HG03108 (cell line): ENCODE measurements around the gene ING4.

Source experiments
- ATAC-seq: cut with Tn5 transposase; IDR thresholded peaks from one replicate; pipeline ENCODE4 v1.9.1; 2021; ENCODE audit warnings: moderate library complexity; ENCODE audit not compliant: unreplicated experiment

The ING4 gene

DNA sequence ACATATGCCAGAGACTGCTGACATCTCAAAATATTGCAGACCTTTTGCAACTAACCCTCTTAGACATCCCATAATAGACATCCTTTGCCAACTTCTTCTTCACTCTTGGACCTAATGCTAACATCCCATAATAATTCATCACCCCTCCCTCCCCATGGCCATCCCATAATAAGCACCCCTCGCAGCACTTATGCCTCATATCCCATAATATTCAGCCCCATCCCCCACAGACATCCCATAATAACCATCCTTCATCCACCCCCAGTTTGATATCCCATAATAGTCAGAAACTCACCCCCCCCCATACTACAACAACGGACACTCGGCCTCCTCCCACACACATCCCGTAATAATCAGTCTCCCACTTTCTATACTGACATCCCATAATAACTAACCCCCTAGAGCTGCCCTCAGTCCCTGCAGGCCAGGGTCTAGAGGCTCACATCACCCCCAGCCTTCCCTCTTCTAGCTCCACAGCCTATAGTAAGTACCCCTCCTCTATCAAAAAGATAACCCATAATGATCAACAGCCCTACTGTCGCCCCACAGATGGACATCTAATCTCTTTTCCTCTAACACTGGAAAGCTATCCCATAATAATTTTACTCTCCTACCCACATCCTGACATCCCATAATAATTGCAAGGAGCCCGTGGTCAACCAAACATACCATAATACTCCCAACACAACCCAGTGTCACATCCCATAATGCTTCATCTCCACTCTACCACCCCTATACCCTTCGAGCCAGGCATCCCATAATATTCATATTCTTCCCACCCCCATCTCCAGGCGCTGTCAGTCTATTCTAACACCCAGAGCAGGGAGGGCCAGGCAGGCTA lies 54.9 kb downstream of the ING4 start:
- peak; percentile 35 for ATAC-seq

DNA sequence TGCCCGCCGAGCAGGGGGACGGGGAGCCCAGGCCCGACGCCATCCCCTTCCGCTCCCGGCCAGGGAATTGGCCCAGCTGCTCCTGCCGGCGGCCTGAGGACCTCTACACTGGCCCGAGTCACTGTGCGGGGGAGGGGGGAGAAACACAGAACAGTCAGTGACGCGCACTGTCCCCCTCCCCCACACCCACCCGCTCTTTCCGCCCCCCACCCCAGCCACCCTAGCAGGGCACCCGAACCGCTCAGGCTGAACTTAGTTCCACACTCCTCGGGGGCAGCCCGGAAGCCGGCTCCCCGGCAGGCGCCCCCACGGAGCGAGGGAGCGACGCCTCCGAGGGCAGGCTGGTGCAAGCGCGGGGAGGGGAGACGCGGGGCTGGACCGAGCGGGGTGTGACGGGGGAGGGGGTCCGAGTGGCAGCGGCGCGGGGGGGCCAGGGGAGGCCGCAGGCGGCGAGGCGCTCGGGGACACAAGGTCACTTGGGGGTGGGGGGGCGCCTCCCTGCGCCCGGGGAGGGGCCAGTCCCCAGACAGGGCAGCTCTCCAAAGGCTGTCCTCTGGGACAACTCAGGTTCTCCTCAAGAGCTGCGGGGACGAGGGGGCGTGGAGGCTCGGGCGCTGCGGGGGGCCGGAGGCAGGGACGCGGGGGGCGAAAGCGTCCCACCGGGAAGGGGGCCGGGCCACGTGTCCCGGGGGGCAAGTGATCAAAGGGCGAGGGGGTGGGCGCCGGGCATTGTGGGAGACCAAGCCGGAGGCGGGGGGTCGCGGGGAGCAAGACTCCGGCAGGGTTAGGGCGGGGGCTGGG lies 56.4 kb downstream of the ING4 start:
- no peak for ATAC-seq

DNA sequence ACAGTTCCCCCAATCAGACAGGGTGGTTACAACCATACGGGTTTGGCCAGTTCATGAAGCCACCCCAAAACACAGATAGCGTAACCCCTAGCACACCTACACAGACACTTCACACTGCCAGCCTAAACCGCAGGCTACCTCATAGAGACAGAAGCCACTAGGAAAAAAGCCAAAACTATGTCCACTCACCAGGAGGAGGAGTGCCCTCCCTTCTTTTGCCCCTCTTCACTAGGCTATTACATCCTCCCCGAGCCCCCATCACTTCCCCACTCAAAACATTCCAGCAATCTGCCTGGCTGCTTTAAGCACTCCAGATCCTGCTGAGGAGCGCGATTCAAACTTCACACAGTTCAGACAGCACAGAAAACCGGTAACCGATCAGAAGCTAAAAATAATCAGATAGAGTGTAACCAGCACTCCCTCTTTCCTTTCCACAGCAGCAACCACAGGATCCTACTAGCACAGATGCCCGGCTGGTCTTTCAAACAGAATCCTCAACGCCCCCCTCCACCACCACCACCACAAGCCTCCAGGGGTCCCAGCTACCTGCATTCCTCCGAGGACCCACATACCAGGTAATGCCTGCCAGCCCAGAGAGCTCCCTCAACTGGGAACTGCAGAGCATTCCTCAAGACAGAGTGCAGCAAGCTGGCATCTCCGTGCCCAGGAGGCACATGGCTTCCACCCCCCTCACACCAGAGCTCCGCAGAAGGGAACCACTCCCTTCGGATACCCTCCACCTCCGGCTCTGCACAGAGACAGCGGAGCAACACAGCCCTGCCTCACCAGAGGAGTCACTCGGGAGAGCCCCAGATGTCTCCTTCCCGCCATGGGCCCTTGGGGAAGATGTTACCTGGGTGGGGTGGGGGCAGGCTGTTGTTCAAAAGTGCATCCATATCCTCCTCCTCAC lies 57.2 kb downstream of the ING4 start:
- ATAC-seq: no peak

DNA sequence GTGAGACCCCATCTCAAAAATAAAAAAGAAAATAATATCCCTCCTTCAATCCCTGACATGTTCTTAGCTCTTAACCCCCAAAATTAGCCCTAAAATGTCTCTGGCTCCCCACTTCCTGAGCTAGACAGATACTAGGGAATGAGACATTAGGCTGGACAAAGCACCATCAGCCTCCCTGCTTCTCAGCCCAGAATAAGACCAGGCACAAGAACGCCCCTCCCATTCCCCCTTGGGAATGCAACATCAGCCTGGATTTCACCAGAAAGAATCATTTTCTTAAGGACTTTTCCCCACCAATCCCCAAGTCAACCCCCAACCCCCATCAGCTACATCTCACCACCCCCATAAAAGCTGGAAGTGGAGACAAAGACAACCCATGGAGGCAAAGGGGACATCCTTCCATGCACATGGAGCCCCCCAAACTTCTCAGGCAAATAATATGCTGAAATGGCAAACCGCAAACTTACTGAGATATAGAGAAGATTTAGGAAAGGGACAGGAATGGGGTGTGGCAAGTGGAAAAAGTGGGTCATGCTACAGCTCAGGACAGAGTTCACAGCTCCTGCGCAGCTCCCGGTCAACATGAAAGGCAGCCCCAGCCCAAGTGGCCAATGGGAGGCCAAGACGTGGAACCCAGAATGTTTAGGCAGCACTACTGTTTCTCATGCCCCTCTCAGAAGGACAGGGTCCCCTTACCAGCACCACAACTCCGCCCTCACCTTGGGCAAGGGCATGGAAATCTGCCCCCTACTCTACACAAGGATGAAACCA lies 58.5 kb downstream of the ING4 start:
- no peak for ATAC-seq

DNA sequence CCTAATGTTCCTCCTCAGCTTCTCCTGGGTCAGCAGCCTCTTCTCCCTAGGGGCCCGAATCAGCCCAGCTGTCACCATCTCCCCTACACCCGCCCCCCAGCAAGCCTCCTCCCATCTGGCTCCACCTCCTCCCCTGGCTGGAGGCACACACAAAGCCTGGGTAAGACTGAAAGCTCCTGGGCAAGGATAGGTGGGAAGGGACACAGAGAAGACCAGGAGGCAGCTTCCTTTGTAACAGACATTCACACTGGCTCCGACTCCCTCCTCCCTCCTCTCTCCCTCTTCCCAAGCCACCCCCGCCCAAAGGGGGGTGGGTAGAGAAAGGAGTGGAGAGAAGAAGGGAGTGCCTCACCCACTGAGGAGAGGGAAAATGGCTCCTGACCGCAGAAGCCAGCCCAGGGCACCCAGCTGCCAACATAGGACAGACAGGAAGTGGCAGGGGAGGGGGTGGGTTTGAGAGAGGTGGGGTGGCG lies 59.8 kb downstream of the ING4 start:
- no peak for ATAC-seq

DNA sequence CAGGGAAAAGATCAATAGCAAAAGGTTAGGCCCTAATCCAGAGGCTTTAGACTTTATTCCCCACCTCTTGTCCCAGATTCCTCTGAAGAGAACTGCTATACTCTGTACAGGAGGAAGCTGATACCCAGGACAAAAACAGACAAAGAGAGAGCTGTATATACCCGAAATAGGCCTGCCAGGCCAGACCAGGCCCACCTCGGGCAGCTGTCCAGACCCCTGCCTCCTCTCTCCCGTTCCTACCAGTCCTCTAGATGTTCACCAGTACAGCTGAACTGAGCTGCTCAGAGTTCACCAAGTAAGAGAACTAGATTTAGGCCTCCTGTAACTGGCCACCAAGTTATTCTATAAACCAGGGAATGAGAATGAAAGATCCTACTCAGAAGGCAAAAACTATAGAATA lies 60.4 kb downstream of the ING4 start:
- ATAC-seq: no peak
